GM12872 (cell line): ENCODE measurements around the gene TYW3.

ENCODE experiments used
- CTCF ChIP-seq: IDR thresholded peaks from 3 replicates; pipeline ENCODE4 v1.5.1; 2011; ENCODE audit warnings: low read depth, mild to moderate bottlenecking, low read length, moderate library complexity; ENCODE audit not compliant: insufficient read depth

The TYW3 gene

GRCh38 chr1:74779750-74780149 lies 46.8 kb downstream of the TYW3 start:
- no peak for TF ChIP-seq CTCF

- no peak for TF ChIP-seq CTCF
These were observed 47.6 kb downstream of the TYW3 start for GRCh38 chr1:74780594-74780993.

GRCh38 chr1:74785944-74786343 lies 53.0 kb downstream of the TYW3 start:
- no peak for TF ChIP-seq CTCF

GRCh38 chr1:74790453-74790852 lies 57.5 kb downstream of the TYW3 start:
- TF ChIP-seq CTCF, result no peak

- TF ChIP-seq CTCF, result no peak
These were observed 58.5 kb downstream of the TYW3 start for GRCh38 chr1:74791491-74791890.

GRCh38 chr1:74799119-74799657 lies 66.2 kb downstream of the TYW3 start:
- TF ChIP-seq CTCF, result no peak

- no peak for TF ChIP-seq CTCF
These were observed 78.7 kb downstream of the TYW3 start for GRCh38 chr1:74811436-74812179.
